Activated naive CD4-positive, alpha-beta T cell treated with anti-CD3 and anti-CD28 coated beads, Interleukin-2, amount 50 U/mL, for 24 hours (primary cell): Measurements from ENCODE around the gene NF1.
A peak's percentile ranks its signal among the peaks of the same experiment; 100 is the strongest.
"Not testable (repeated sequence)": the region's sequence is repeated elsewhere in the genome, so short reads cannot be mapped to it uniquely, and the experiment has no call there.

Experiments
- H3K27ac Mint-ChIP-seq: one replicate; pipeline ENCODE4 v1.8.0; 2021; ENCODE audit warnings: mild to moderate bottlenecking, mixed read lengths
- H3K27me3 Mint-ChIP-seq: one replicate; pipeline ENCODE4 v1.8.0; 2021; ENCODE audit warnings: mixed read lengths
- H3K36me3 Mint-ChIP-seq: one replicate; pipeline ENCODE4 v1.8.0; 2021; ENCODE audit warnings: mixed read lengths
- H3K4me1 Mint-ChIP-seq: one replicate; pipeline ENCODE4 v1.8.0; 2021; ENCODE audit warnings: mixed read lengths
- H3K4me3 Mint-ChIP-seq: one replicate; pipeline ENCODE4 v1.8.0; 2021; ENCODE audit warnings: mild to moderate bottlenecking, mixed read lengths
- H3K9me3 Mint-ChIP-seq: one replicate; pipeline ENCODE4 v1.8.0; 2021; ENCODE audit warnings: mixed read lengths

NF1 gene

GRCh38 chr17:31307640-31308039, 212.9 kb downstream of the NF1 start:
- Mint-ChIP-seq H3K4me3 (peak overlapping the region; percentile 90), H3K27ac (peak overlapping the region; percentile 100), H3K36me3 (peaks cover 32% of the 10 kb centered on the region), H3K4me1 (peaks cover 84% of the 10 kb centered on the region), H3K9me3 (peaks cover 13% of the 10 kb centered on the region), H3K27me3 (no peaks in the 10 kb centered on the region)

- peaks cover 74% of the 10 kb centered on the region for H3K4me1 Mint-ChIP-seq
- H3K4me3 Mint-ChIP-seq, result peak overlapping the region; percentile 90
- peak overlapping the region; percentile 100 for H3K27ac Mint-ChIP-seq
- peaks cover 31% of the 10 kb centered on the region for H3K36me3 Mint-ChIP-seq
- no peaks in the 10 kb centered on the region for H3K27me3 Mint-ChIP-seq
- peaks cover 13% of the 10 kb centered on the region for H3K9me3 Mint-ChIP-seq
Observed at GRCh38 chr17:31308372-31309334, 213.9 kb downstream of the NF1 start.

GRCh38 chr17:31309556-31309955, 214.8 kb downstream of the NF1 start:
- Mint-ChIP-seq H3K4me3 (peak overlapping the region; percentile 90), H3K27me3 (no peaks in the 10 kb centered on the region), H3K9me3 (peaks cover 6% of the 10 kb centered on the region), H3K4me1 (peaks cover 69% of the 10 kb centered on the region), H3K27ac (peak overlapping the region; percentile 100), H3K36me3 (peaks cover 23% of the 10 kb centered on the region)

GRCh38 chr17:31310260-31310659, 215.5 kb downstream of the NF1 start:
- Mint-ChIP-seq H3K36me3 (peaks cover 16% of the 10 kb centered on the region), H3K9me3 (peaks cover under 1% of the 10 kb centered on the region), H3K4me1 (peaks cover 68% of the 10 kb centered on the region), H3K27ac (peak overlapping the region; percentile 100), H3K4me3 (peak overlapping the region; percentile 90), H3K27me3 (no peaks in the 10 kb centered on the region)

- Mint-ChIP-seq H3K9me3 (no peaks in the 10 kb centered on the region), H3K4me1 (peaks cover 66% of the 10 kb centered on the region), H3K36me3 (peaks cover 9% of the 10 kb centered on the region), H3K27me3 (no peaks in the 10 kb centered on the region), H3K4me3 (peak overlapping the region; percentile 93), H3K27ac (peak overlapping the region; percentile 99)
Observed at GRCh38 chr17:31310886-31311285, 216.1 kb downstream of the NF1 start.

- Mint-ChIP-seq H3K36me3 (peaks cover 5% of the 10 kb centered on the region), H3K4me1 (peaks cover 66% of the 10 kb centered on the region), H3K27ac (peak overlapping the region; percentile 99), H3K27me3 (no peaks in the 10 kb centered on the region), H3K9me3 (no peaks in the 10 kb centered on the region), H3K4me3 (peak overlapping the region; percentile 93)
Observed at GRCh38 chr17:31311526-31311925, 216.7 kb downstream of the NF1 start.

GRCh38 chr17:31312223-31312622, 217.4 kb downstream of the NF1 start:
- Mint-ChIP-seq H3K27ac (peak overlapping the region; percentile 99), H3K4me1 (peaks cover 66% of the 10 kb centered on the region), H3K4me3 (peak overlapping the region; percentile 93)
- H3K27me3 Mint-ChIP-seq, H3K36me3 Mint-ChIP-seq, H3K9me3 Mint-ChIP-seq: not testable (repeated sequence)

GRCh38 chr17:31313982-31314781, 219.4 kb downstream of the NF1 start, which contains the start of gene EVI2B:
TSS of gene EVI2B (minus strand) at chr17:31314054. CDS start at chr17:31305609, 8,445 bp downstream.
- Mint-ChIP-seq H3K36me3 (peaks cover 12% of the 10 kb centered on the region), H3K27ac (peak within 1 kb of the TSS; percentile 95), H3K4me1 (peaks cover 61% of the 10 kb centered on the region), H3K9me3 (no peaks in the 10 kb centered on the region), H3K27me3 (no peaks in the 10 kb centered on the region), H3K4me3 (peak within 1 kb of the TSS; percentile 87)

GRCh38 chr17:31314782-31315100, 220.0 kb downstream of the NF1 start:
- Mint-ChIP-seq H3K4me1 (peaks cover 60% of the 10 kb centered on the region), H3K27me3 (no peaks in the 10 kb centered on the region), H3K36me3 (peaks cover 12% of the 10 kb centered on the region), H3K27ac (peak overlapping the region; percentile 91), H3K4me3 (peak overlapping the region; percentile 87), H3K9me3 (no peaks in the 10 kb centered on the region)

GRCh38 chr17:31318298-31318801, 223.6 kb downstream of the NF1 start:
- H3K27ac Mint-ChIP-seq, result peak overlapping the region; percentile 99
- peaks cover 56% of the 10 kb centered on the region for H3K4me1 Mint-ChIP-seq
- H3K27me3 Mint-ChIP-seq, result no peaks in the 10 kb centered on the region
- H3K36me3 Mint-ChIP-seq, result peaks cover 12% of the 10 kb centered on the region
- H3K4me3 Mint-ChIP-seq, result peak overlapping the region; percentile 90
- no peaks in the 10 kb centered on the region for H3K9me3 Mint-ChIP-seq

- Mint-ChIP-seq H3K9me3 (no peaks in the 10 kb centered on the region), H3K27ac (peak overlapping the region; percentile 99), H3K4me3 (peak overlapping the region; percentile 90), H3K27me3 (no peaks in the 10 kb centered on the region), H3K4me1 (peaks cover 61% of the 10 kb centered on the region), H3K36me3 (peaks cover 12% of the 10 kb centered on the region)
Observed at GRCh38 chr17:31318851-31319661, 224.3 kb downstream of the NF1 start.

GRCh38 chr17:31320241-31320640, 225.5 kb downstream of the NF1 start:
- Mint-ChIP-seq H3K27ac (peak overlapping the region; percentile 99), H3K4me3 (peak overlapping the region; percentile 92), H3K4me1 (peaks cover 52% of the 10 kb centered on the region), H3K27me3 (no peaks in the 10 kb centered on the region), H3K36me3 (peaks cover 12% of the 10 kb centered on the region), H3K9me3 (no peaks in the 10 kb centered on the region)

- peak overlapping the region; percentile 99 for H3K27ac Mint-ChIP-seq
- H3K9me3 Mint-ChIP-seq, result no peaks in the 10 kb centered on the region
- peak overlapping the region; percentile 92 for H3K4me3 Mint-ChIP-seq
- no peaks in the 10 kb centered on the region for H3K27me3 Mint-ChIP-seq
- peaks cover 48% of the 10 kb centered on the region for H3K4me1 Mint-ChIP-seq
- H3K36me3 Mint-ChIP-seq, result peaks cover 12% of the 10 kb centered on the region
Observed at GRCh38 chr17:31320791-31321190, 226.0 kb downstream of the NF1 start.

- Mint-ChIP-seq H3K36me3 (peaks cover 11% of the 10 kb centered on the region), H3K4me3 (peak within 1 kb of the TSS; percentile 92), H3K27ac (peak within 1 kb of the TSS; percentile 99), H3K4me1 (peaks cover 41% of the 10 kb centered on the region), H3K9me3 (no peaks in the 10 kb centered on the region), H3K27me3 (no peaks in the 10 kb centered on the region)
Observed at GRCh38 chr17:31321481-31321880, 226.7 kb downstream of the NF1 start, which contains the start of gene EVI2A. TSS of gene EVI2A (minus strand) at chr17:31321622. CDS start at chr17:31319013, 2,609 bp downstream.

- peaks cover 36% of the 10 kb centered on the region for H3K4me1 Mint-ChIP-seq
- no peaks in the 10 kb centered on the region for H3K9me3 Mint-ChIP-seq
- no peaks in the 10 kb centered on the region for H3K27me3 Mint-ChIP-seq
- H3K4me3 Mint-ChIP-seq, result peak overlapping the region; percentile 92
- H3K27ac Mint-ChIP-seq, result peak overlapping the region; percentile 99
- H3K36me3 Mint-ChIP-seq, result peaks cover 14% of the 10 kb centered on the region
Observed at GRCh38 chr17:31321966-31322365, 227.2 kb downstream of the NF1 start.
